Activated T-cell treated with anti-CD3 and anti-CD28 coated beads, Interleukin-2, amount 50 U/mL, for 4 hours (primary cell): ENCODE measurements around the gene ABHD15. TPM values are rescaled to one million over a fixed set of nuclear protein-coding genes. Genes with fewer than 3 reads are reported as not detected.

Source experiments
- ATAC-seq, 2 donors: fragments of 200-7000 bp; cut with Tn5 transposase; one replicate each; pipeline ENCODE4 v1.10.0; 2021
- DNase-seq: peaks from one replicate; pipeline ENCODE4 v3.0.0-alpha.2; 2020
- H3K27me3 Mint-ChIP-seq: one replicate; pipeline ENCODE4 v1.8.0; 2021; ENCODE audit warnings: low read depth, mixed read lengths
- H3K36me3 Mint-ChIP-seq: one replicate; pipeline ENCODE4 v1.8.0; 2022; ENCODE audit warnings: mixed read lengths; ENCODE audit not compliant: insufficient read depth
- H3K4me1 Mint-ChIP-seq: one replicate; pipeline ENCODE4 v1.8.0; 2021; ENCODE audit warnings: low read depth, mixed read lengths
- H3K4me3 Mint-ChIP-seq: one replicate; pipeline ENCODE4 v1.8.0; 2021; ENCODE audit warnings: mild to moderate bottlenecking, moderate library complexity, mixed read lengths
- H3K9me3 Mint-ChIP-seq: one replicate; pipeline ENCODE4 v1.8.0; 2021; ENCODE audit warnings: mixed read lengths
- total RNA-seq, 3 donors: library from RNA; stranded (reverse); gene quantifications; one replicate each; pipeline ENCODE4 v1.2.1, GENCODE V29; 2021

The ABHD15 gene
- total RNA-seq, result 10 to 100 TPM in 1 of 3 donors, 1 to 10 TPM in 2; 7.6 to 10.6 (median 9.9) TPM

GRCh38 chr17:29566473-29567303 lies at the start of gene ABHD15:
ABHD15 (minus strand) TSS chr17:29567037; CDS start chr17:29566966, 71 bp downstream.
- Mint-ChIP-seq H3K27me3 (no peaks in the 10 kb centered on the region), H3K36me3 (peaks cover 3% of the 10 kb centered on the region), H3K9me3 (no peaks in the 10 kb centered on the region), H3K4me1 (peaks cover 39% of the 10 kb centered on the region), H3K4me3 (peak within 1 kb of the TSS; percentile 94)
- peak; percentile 45 to 49 for ATAC-seq
- DNase-seq, result peak; percentile 40

- peak; percentile 82 for DNase-seq
- Mint-ChIP-seq H3K27me3 (no peaks in the 10 kb centered on the region), H3K4me3 (peak overlapping the region; percentile 80), H3K4me1 (peaks cover 37% of the 10 kb centered on the region), H3K9me3 (no peaks in the 10 kb centered on the region), H3K36me3 (no peaks in the 10 kb centered on the region)
- peak; percentile 63 for ATAC-seq
Measured at GRCh38 chr17:29615492-29616299, 48.9 kb upstream of the ABHD15 start.

- DNase-seq (peak; percentile 51), ATAC-seq (peak; percentile 9 to 10)
- Mint-ChIP-seq H3K4me1 (peaks cover 37% of the 10 kb centered on the region), H3K27me3 (no peaks in the 10 kb centered on the region), H3K9me3 (no peaks in the 10 kb centered on the region), H3K4me3 (peak overlapping the region; percentile 80), H3K36me3 (no peaks in the 10 kb centered on the region)
Measured at GRCh38 chr17:29615048-29615385, 48.2 kb upstream of the ABHD15 start.

- Mint-ChIP-seq H3K36me3 (no peaks in the 10 kb centered on the region), H3K9me3 (no peaks in the 10 kb centered on the region), H3K27me3 (no peaks in the 10 kb centered on the region), H3K4me1 (peaks cover 37% of the 10 kb centered on the region), H3K4me3 (peak overlapping the region; percentile 80)
- ATAC-seq (no peak), DNase-seq (no peak)
Measured at GRCh38 chr17:29614349-29615047, 47.7 kb upstream of the ABHD15 start.

- no peaks in the 10 kb centered on the region for H3K9me3 Mint-ChIP-seq
- DNase-seq (no peak), ATAC-seq (no peak)
- H3K27me3 Mint-ChIP-seq, result no peaks in the 10 kb centered on the region
- H3K4me3 Mint-ChIP-seq, result peak overlapping the region; percentile 63
- no peaks in the 10 kb centered on the region for H3K36me3 Mint-ChIP-seq
- H3K4me1 Mint-ChIP-seq, result peaks cover 37% of the 10 kb centered on the region
Measured at GRCh38 chr17:29613856-29614255, 47.0 kb upstream of the ABHD15 start.

GRCh38 chr17:29613352-29613837 lies 46.6 kb upstream of the ABHD15 start:
- Mint-ChIP-seq H3K4me1 (peaks cover 37% of the 10 kb centered on the region), H3K27me3 (no peaks in the 10 kb centered on the region), H3K4me3 (peak overlapping the region; percentile 63), H3K9me3 (no peaks in the 10 kb centered on the region), H3K36me3 (no peaks in the 10 kb centered on the region)
- DNase-seq, result peak; percentile 95
- peak; percentile 47 to 56 for ATAC-seq

GRCh38 chr17:29612404-29613280 lies 45.8 kb upstream of the ABHD15 start:
- Mint-ChIP-seq H3K27me3 (no peaks in the 10 kb centered on the region), H3K4me3 (peak overlapping the region; percentile 49), H3K36me3 (no peaks in the 10 kb centered on the region), H3K4me1 (peaks cover 37% of the 10 kb centered on the region), H3K9me3 (no peaks in the 10 kb centered on the region)
- no peak for DNase-seq
- no peak for ATAC-seq

- no peak for ATAC-seq
- H3K27me3 Mint-ChIP-seq, result no peaks in the 10 kb centered on the region
- H3K4me1 Mint-ChIP-seq, result peaks cover 31% of the 10 kb centered on the region
- H3K36me3 Mint-ChIP-seq, result no peaks in the 10 kb centered on the region
- no peak overlapping the region for H3K4me3 Mint-ChIP-seq
- DNase-seq, result no peak
- no peaks in the 10 kb centered on the region for H3K9me3 Mint-ChIP-seq
Measured at GRCh38 chr17:29612094-29612403, 45.2 kb upstream of the ABHD15 start.

GRCh38 chr17:29611351-29612093 lies 44.7 kb upstream of the ABHD15 start:
- no peak for ATAC-seq
- Mint-ChIP-seq H3K36me3 (no peaks in the 10 kb centered on the region), H3K27me3 (no peaks in the 10 kb centered on the region), H3K9me3 (no peaks in the 10 kb centered on the region), H3K4me3 (no peak overlapping the region), H3K4me1 (peaks cover 26% of the 10 kb centered on the region)
- no peak for DNase-seq

- Mint-ChIP-seq H3K27me3 (no peaks in the 10 kb centered on the region), H3K4me1 (peaks cover 18% of the 10 kb centered on the region), H3K9me3 (no peaks in the 10 kb centered on the region), H3K36me3 (no peaks in the 10 kb centered on the region), H3K4me3 (no peak overlapping the region)
- DNase-seq, result no peak
- ATAC-seq, result no peak
Measured at GRCh38 chr17:29610395-29610794, 43.6 kb upstream of the ABHD15 start.

- ATAC-seq (no peak), DNase-seq (no peak)
- H3K27me3 Mint-ChIP-seq, result no peaks in the 10 kb centered on the region
- no peak overlapping the region for H3K4me3 Mint-ChIP-seq
- H3K4me1 Mint-ChIP-seq, result peaks cover 4% of the 10 kb centered on the region
- H3K9me3 Mint-ChIP-seq, result no peaks in the 10 kb centered on the region
- H3K36me3 Mint-ChIP-seq, result no peaks in the 10 kb centered on the region
Measured at GRCh38 chr17:29608986-29609385, 42.1 kb upstream of the ABHD15 start.

- ATAC-seq, result no peak
- no peaks in the 10 kb centered on the region for H3K4me1 Mint-ChIP-seq
- no peaks in the 10 kb centered on the region for H3K36me3 Mint-ChIP-seq
- H3K4me3 Mint-ChIP-seq, result no peak overlapping the region
- H3K27me3 Mint-ChIP-seq, result no peaks in the 10 kb centered on the region
- no peaks in the 10 kb centered on the region for H3K9me3 Mint-ChIP-seq
- no peak for DNase-seq
Measured at GRCh38 chr17:29607557-29608195, 40.8 kb upstream of the ABHD15 start.
